WTC11 (cell line): ENCODE results near the gene DMXL2. TPM values are rescaled to one million over a fixed set of nuclear protein-coding genes. Genes with fewer than 3 reads are reported as not detected.

ENCODE experiments used
- ATAC-seq: fragments of 200-7000 bp; cut with Tn5 transposase; 2 replicates; pipeline ENCODE4 v1.10.0; 2021; ENCODE audit warnings: mild to moderate bottlenecking, moderate library complexity
- CTCF ChIA-PET: fragments of 300-600 bp; sonication (Branson Sonifier 250); formaldehyde crosslinking; loops from one replicate; lab custom pipeline; 2021; ENCODE audit warnings: antibody characterized with exemption; lab: Charles Lee
- POLR2A ChIA-PET: fragments of 350-600 bp; sonication (Branson Sonifier 250); formaldehyde crosslinking; loops from one replicate; lab custom pipeline; 2021; ENCODE audit warnings: antibody characterized with exemption; lab: Charles Lee
- DNase-seq: peaks from one replicate; pipeline ENCODE4 v3.0.0; 2021; ENCODE audit warnings: low spot score
- H3K27ac Mint-ChIP-seq: 2 replicates; pipeline ENCODE4 v1.8.0; 2021; ENCODE audit warnings: mixed read lengths
- H3K27me3 Mint-ChIP-seq: 2 replicates; pipeline ENCODE4 v1.8.0; 2021; ENCODE audit warnings: low read depth, mild to moderate bottlenecking, moderate library complexity, mixed read lengths
- H3K36me3 Mint-ChIP-seq: 2 replicates; pipeline ENCODE4 v1.8.0; 2021; ENCODE audit warnings: mixed read lengths
- H3K4me1 Mint-ChIP-seq: 2 replicates; pipeline ENCODE4 v1.8.0; 2022; ENCODE audit warnings: mixed read lengths
- H3K4me3 Mint-ChIP-seq: 2 replicates; pipeline ENCODE4 v1.8.0; 2021; ENCODE audit warnings: mild to moderate bottlenecking, moderate library complexity, mixed read lengths
- H3K9me3 Mint-ChIP-seq: 2 replicates; pipeline ENCODE4 v1.8.0; 2021; ENCODE audit warnings: mixed read lengths
- CBFB ChIP-seq: sonication (generic); formaldehyde crosslinking; IDR thresholded peaks from 2 replicates; pipeline ENCODE4 v1.8.1; 2022; ENCODE audit warnings: mild to moderate bottlenecking, low read depth, missing genetic modification reagents
- EMX1 ChIP-seq: fragments of 250-450 bp; sonication (Bioruptor Pico); IDR thresholded peaks from 2 replicates; pipeline ENCODE4 v1.8.0; 2021; ENCODE audit warnings: mild to moderate bottlenecking
- ETV6 ChIP-seq: sonication (generic); formaldehyde crosslinking; IDR thresholded peaks from 2 replicates; pipeline ENCODE4 v1.8.1; 2022; ENCODE audit warnings: mild to moderate bottlenecking, missing genetic modification reagents
- FOXK1 ChIP-seq: sonication (generic); formaldehyde crosslinking; IDR thresholded peaks from 2 replicates; pipeline ENCODE4 v1.8.0; 2022; ENCODE audit warnings: mild to moderate bottlenecking, moderate library complexity, missing genetic modification reagents
- FOXP1 ChIP-seq: sonication (generic); formaldehyde crosslinking; IDR thresholded peaks from 2 replicates; pipeline ENCODE4 v1.8.0; 2022; ENCODE audit warnings: missing genetic modification reagents, mild to moderate bottlenecking, moderate library complexity, borderline replicate concordance
- IRF2 ChIP-seq: sonication (generic); formaldehyde crosslinking; IDR thresholded peaks from 2 replicates; pipeline ENCODE4 v1.8.0; 2022; ENCODE audit warnings: low read depth, missing genetic modification reagents, borderline replicate concordance
- NFYB ChIP-seq: sonication (generic); formaldehyde crosslinking; conservative IDR thresholded peaks from 2 replicates; pipeline ENCODE4 v1.8.0; 2022; ENCODE audit warnings: low read depth, missing genetic modification reagents
- NR1H2 ChIP-seq: sonication (generic); formaldehyde crosslinking; IDR thresholded peaks from 2 replicates; pipeline ENCODE4 v1.9.0; 2021; ENCODE audit warnings: mild to moderate bottlenecking, moderate library complexity, missing genetic modification reagents
- NR3C1 ChIP-seq: sonication (generic); formaldehyde crosslinking; conservative IDR thresholded peaks from 2 replicates; pipeline ENCODE4 v1.8.1; 2023; ENCODE audit warnings: low read depth, mild to moderate bottlenecking, missing genetic modification reagents
- RELA ChIP-seq: sonication (generic); formaldehyde crosslinking; IDR thresholded peaks from 2 replicates; pipeline ENCODE4 v1.8.1; 2022; ENCODE audit warnings: missing genetic modification reagents, mild to moderate bottlenecking, borderline replicate concordance
- TEAD1 ChIP-seq: sonication (generic); formaldehyde crosslinking; IDR thresholded peaks from 2 replicates; pipeline ENCODE4 v1.8.0; 2022; ENCODE audit warnings: mild to moderate bottlenecking, missing genetic modification reagents
- ZNF138 ChIP-seq: sonication (generic); formaldehyde crosslinking; conservative IDR thresholded peaks from 2 replicates; pipeline ENCODE4 v1.8.1; 2022; ENCODE audit warnings: mild to moderate bottlenecking, moderate library complexity, missing genetic modification reagents
- ZNF416 ChIP-seq: fragments of 250-450 bp; sonication (Bioruptor Pico); IDR thresholded peaks from 2 replicates; pipeline ENCODE4 v1.9.0; 2021; ENCODE audit warnings: mild to moderate bottlenecking, inconsistent platforms
- ZNF671 ChIP-seq: fragments of 250-450 bp; sonication (Bioruptor Pico); IDR thresholded peaks from 2 replicates; pipeline ENCODE4 v1.8.0; 2021; ENCODE audit warnings: mild to moderate bottlenecking
- total RNA-seq: library from RNA; stranded (reverse); gene quantifications from 3 replicates; pipeline ENCODE4 v1.2.3, GENCODE V29; 2021
- TF ChIP-seq, protein P1 (sequence below): sonication (generic); formaldehyde crosslinking; IDR thresholded peaks from 2 replicates; pipeline ENCODE4 v1.8.0; 2022; ENCODE audit warnings: mild to moderate bottlenecking, missing genetic modification reagents
- TF ChIP-seq, protein P2 (sequence below): fragments of 250-450 bp; sonication (Bioruptor Pico); IDR thresholded peaks from 2 replicates; pipeline ENCODE4 v2.1.2; 2022; ENCODE audit warnings: mild to moderate bottlenecking, moderate library complexity
- TF ChIP-seq, protein P3 (sequence below): sonication (generic); formaldehyde crosslinking; IDR thresholded peaks from 2 replicates; pipeline ENCODE4 v1.8.1; 2023; ENCODE audit warnings: mild to moderate bottlenecking, missing genetic modification reagents, moderate library complexity
- TF ChIP-seq, protein P4 (sequence below): sonication (generic); formaldehyde crosslinking; IDR thresholded peaks from 2 replicates; pipeline ENCODE4 v1.8.1; 2023; ENCODE audit warnings: mild to moderate bottlenecking, missing genetic modification reagents
- TF ChIP-seq, protein P5 (sequence below): sonication (generic); formaldehyde crosslinking; IDR thresholded peaks from 2 replicates; pipeline ENCODE4 v1.8.0; 2022; ENCODE audit warnings: mild to moderate bottlenecking, missing genetic modification reagents
- TF ChIP-seq, protein P6 (sequence below): sonication (generic); formaldehyde crosslinking; IDR thresholded peaks from 2 replicates; pipeline ENCODE4 v1.8.0; 2022; ENCODE audit warnings: mild to moderate bottlenecking, missing genetic modification reagents
- TF ChIP-seq, protein P7 (sequence below): sonication (generic); formaldehyde crosslinking; IDR thresholded peaks from 2 replicates; pipeline ENCODE4 v1.8.1; 2023; ENCODE audit warnings: mild to moderate bottlenecking, missing genetic modification reagents
- TF ChIP-seq, protein P8 (sequence below): fragments of 250-450 bp; sonication (Bioruptor Pico); conservative IDR thresholded peaks from 2 replicates; pipeline ENCODE4 v1.9.0; 2021; ENCODE audit warnings: mild to moderate bottlenecking

Gene DMXL2
- total RNA-seq, 1 experiment from 2014 or later, result 10.4 TPM

DNA sequence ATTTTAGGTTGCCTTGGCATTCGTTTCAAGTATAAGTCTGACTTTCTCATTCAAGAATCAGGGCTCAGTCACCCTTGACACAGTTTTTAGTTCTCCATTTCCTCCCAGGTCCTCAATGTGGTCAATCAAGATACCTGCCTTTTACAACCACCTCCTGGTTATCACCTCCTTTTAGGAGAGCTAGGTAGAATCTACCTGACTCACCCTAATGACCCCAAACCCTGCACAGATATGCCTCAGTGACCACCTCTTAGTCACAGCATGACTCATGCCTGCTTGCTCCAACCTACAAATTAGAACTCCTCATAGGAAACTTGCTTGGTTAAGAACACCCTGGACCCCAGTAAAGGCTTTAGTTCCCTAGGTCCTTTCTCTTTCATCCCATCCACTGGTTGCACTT is 22.5 kb downstream of the DMXL2 start:
- ChIA-PET CTCF (no interaction called here), POLR2A (no interaction called here)
- Mint-ChIP-seq H3K27me3 (no peaks in the 10 kb centered on the region; the same call in 1 of the 2 replicates), H3K4me1 (0 out of 2 replicates have a peak, but pooled peaks cover 2% of the 10 kb centered on the region), H3K36me3 (no peaks in the 10 kb centered on the region), H3K4me3 (no peak overlapping the region), H3K27ac (no peak overlapping the region), H3K9me3 (peaks cover 22% of the 10 kb centered on the region)
- TF ChIP-seq IRF2 (CRISPR knock-in tag) (no peak), ETV6 (CRISPR knock-in tag) (no peak)
- TF ChIP-seq, protein P1, sequence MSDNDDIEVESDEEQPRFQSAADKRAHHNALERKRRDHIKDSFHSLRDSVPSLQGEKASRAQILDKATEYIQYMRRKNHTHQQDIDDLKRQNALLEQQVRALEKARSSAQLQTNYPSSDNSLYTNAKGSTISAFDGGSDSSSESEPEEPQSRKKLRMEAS, result no peak
- TF ChIP-seq, protein P2, sequence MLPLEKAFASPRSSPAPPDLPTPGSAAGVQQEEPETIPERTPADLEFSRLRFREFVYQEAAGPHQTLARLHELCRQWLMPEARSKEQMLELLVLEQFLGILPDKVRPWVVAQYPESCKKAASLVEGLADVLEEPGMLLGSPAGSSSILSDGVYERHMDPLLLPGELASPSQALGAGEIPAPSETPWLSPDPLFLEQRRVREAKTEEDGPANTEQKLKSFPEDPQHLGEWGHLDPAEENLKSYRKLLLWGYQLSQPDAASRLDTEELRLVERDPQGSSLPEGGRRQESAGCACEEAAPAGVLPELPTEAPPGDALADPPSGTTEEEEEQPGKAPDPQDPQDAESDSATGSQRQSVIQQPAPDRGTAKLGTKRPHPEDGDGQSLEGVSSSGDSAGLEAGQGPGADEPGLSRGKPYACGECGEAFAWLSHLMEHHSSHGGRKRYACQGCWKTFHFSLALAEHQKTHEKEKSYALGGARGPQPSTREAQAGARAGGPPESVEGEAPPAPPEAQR (CRISPR knock-in tag), result no peak
- TF ChIP-seq, protein P3, sequence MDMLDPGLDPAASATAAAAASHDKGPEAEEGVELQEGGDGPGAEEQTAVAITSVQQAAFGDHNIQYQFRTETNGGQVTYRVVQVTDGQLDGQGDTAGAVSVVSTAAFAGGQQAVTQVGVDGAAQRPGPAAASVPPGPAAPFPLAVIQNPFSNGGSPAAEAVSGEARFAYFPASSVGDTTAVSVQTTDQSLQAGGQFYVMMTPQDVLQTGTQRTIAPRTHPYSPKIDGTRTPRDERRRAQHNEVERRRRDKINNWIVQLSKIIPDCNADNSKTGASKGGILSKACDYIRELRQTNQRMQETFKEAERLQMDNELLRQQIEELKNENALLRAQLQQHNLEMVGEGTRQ (CRISPR knock-in tag), result no peak
- ATAC-seq (no peak), DNase-seq (no peak)

DNA sequence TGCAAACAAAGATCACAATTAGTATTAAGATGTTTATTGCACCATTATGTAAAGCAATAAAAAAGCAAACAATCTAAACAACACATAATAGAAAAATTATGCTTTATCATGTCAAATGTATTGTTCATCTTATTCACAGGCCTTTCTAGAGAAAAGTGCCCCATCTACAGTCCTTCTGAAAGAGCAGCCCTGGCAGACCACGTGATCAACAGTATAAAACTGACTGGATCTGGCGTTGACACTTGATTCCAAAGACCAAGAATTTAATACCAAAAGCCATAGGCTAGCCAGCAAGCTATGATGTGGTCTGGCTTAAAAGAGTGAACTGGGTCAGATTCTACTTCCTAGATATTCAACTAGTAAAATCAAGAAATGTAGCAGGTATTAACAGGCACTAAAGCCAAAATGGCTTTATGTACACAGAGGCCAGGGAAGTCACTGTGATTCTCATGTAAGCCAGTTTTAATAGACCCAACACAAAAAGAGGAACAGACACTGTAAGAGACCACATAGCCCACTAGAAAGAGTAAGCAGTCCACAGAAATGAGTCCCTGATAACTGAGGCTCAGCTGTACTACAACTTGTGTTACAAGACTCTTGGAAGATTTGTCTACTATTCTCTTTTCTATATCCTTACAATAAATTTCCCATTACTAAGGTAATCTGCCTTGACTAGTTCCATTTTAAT is 32.5 kb downstream of the DMXL2 start:
- Mint-ChIP-seq H3K27ac (no peak overlapping the region), H3K9me3 (peaks cover 58% of the 10 kb centered on the region), H3K4me1 (no peaks in the 10 kb centered on the region), H3K27me3 (peaks cover 31% of the 10 kb centered on the region), H3K36me3 (peaks cover 28% of the 10 kb centered on the region)
- ChIA-PET POLR2A (no interaction called here), CTCF (no interaction called here)
- DNase-seq (no peak), ATAC-seq (no peak)
- TF ChIP-seq, protein P4, sequence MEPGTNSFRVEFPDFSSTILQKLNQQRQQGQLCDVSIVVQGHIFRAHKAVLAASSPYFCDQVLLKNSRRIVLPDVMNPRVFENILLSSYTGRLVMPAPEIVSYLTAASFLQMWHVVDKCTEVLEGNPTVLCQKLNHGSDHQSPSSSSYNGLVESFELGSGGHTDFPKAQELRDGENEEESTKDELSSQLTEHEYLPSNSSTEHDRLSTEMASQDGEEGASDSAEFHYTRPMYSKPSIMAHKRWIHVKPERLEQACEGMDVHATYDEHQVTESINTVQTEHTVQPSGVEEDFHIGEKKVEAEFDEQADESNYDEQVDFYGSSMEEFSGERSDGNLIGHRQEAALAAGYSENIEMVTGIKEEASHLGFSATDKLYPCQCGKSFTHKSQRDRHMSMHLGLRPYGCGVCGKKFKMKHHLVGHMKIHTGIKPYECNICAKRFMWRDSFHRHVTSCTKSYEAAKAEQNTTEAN (CRISPR knock-in tag), result no peak
- TF ChIP-seq, protein P5, sequence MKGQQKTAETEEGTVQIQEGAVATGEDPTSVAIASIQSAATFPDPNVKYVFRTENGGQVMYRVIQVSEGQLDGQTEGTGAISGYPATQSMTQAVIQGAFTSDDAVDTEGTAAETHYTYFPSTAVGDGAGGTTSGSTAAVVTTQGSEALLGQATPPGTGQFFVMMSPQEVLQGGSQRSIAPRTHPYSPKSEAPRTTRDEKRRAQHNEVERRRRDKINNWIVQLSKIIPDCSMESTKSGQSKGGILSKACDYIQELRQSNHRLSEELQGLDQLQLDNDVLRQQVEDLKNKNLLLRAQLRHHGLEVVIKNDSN (CRISPR knock-in tag), result no peak
- TF ChIP-seq, protein P6, sequence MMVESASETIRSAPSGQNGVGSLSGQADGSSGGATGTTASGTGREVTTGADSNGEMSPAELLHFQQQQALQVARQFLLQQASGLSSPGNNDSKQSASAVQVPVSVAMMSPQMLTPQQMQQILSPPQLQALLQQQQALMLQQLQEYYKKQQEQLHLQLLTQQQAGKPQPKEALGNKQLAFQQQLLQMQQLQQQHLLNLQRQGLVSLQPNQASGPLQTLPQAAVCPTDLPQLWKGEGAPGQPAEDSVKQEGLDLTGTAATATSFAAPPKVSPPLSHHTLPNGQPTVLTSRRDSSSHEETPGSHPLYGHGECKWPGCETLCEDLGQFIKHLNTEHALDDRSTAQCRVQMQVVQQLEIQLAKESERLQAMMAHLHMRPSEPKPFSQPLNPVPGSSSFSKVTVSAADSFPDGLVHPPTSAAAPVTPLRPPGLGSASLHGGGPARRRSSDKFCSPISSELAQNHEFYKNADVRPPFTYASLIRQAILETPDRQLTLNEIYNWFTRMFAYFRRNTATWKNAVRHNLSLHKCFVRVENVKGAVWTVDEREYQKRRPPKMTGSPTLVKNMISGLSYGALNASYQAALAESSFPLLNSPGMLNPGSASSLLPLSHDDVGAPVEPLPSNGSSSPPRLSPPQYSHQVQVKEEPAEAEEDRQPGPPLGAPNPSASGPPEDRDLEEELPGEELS, result no peak
- TF ChIP-seq, all 79 proteins: peak for 0
- no peak overlapping the region for H3K4me3 Mint-ChIP-seq

DNA sequence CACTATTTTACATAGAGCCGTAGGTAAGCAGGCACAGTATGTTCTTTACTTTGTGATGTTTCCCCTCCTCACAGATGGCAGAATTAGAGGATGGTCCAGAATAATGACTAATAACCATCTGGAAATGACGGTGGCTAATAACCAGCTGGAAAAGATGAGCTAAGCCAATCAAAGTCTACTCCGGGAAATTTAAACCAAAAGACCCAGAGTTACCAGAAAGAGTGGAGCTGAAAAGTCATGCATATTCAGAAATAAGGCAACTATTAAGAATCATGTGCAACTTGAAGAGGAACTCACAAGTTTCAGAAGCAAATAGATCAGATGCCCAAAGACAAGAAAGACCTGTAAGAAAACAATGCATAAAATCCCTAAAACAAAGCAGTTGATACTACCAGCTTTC is 33.6 kb downstream of the DMXL2 start:
- ChIA-PET CTCF (no interaction called here), POLR2A (no interaction called here)
- ATAC-seq (no peak), DNase-seq (no peak)
- Mint-ChIP-seq H3K4me3 (no peak overlapping the region), H3K36me3 (peaks cover 28% of the 10 kb centered on the region), H3K27me3 (peaks cover 24% of the 10 kb centered on the region), H3K27ac (no peak overlapping the region), H3K4me1 (no peaks in the 10 kb centered on the region), H3K9me3 (peaks cover 56% of the 10 kb centered on the region)
- TF ChIP-seq FOXP1 (CRISPR knock-in tag) (no peak), TEAD1 (CRISPR knock-in tag) (no peak), ZNF138 (CRISPR knock-in tag) (no peak), ZNF416 (CRISPR knock-in tag) (no peak), NR3C1 (CRISPR knock-in tag) (no peak), EMX1 (no peak), NR1H2 (CRISPR knock-in tag) (no peak), ZNF671 (CRISPR knock-in tag) (no peak), NFYB (CRISPR knock-in tag) (no peak), CBFB (CRISPR knock-in tag) (no peak), FOXK1 (CRISPR knock-in tag) (no peak), RELA (CRISPR knock-in tag) (no peak)
- TF ChIP-seq, protein P7, sequence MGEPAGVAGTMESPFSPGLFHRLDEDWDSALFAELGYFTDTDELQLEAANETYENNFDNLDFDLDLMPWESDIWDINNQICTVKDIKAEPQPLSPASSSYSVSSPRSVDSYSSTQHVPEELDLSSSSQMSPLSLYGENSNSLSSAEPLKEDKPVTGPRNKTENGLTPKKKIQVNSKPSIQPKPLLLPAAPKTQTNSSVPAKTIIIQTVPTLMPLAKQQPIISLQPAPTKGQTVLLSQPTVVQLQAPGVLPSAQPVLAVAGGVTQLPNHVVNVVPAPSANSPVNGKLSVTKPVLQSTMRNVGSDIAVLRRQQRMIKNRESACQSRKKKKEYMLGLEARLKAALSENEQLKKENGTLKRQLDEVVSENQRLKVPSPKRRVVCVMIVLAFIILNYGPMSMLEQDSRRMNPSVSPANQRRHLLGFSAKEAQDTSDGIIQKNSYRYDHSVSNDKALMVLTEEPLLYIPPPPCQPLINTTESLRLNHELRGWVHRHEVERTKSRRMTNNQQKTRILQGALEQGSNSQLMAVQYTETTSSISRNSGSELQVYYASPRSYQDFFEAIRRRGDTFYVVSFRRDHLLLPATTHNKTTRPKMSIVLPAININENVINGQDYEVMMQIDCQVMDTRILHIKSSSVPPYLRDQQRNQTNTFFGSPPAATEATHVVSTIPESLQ (CRISPR knock-in tag), result no peak
- TF ChIP-seq, protein P8, sequence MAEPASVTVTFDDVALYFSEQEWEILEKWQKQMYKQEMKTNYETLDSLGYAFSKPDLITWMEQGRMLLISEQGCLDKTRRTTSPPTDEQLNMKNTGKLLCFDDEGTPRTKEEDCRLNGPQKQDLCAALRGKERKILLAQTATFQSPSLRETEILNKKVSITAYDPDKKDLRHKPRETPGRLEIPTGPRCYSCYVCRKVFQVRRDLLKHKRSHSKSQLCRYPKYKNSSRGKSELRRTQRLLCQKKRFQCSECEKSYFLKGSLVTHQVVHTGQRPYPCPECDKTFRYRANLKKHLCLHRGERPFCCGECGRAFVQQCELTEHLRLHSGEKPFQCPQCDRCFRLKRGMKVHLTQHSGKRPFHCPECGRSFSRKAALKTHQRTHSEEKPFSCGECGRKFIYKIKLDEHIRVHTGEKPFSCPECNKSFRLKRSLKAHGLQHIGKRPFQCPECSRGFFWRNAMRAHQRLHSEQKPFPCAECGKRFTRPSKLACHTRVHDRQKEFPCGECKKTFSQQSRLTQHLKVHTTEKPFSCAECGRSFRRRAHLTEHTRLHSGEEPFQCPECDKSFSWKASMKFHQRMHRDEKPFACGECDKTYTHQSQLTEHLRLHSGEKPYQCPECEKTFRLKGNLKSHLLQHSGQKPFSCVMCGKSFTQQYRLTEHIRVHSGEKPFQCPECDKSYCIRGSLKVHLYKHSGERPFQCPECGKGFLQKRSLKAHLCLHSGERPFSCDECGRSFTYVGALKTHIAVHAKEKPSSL, result no peak
